Prostate gland (tissue), 2 donors: ENCODE data around the gene TEX35. TPM values are rescaled to one million over a fixed set of nuclear protein-coding genes. Genes with fewer than 3 reads are reported as not detected.

ENCODE experiments used
- DNase-seq: peaks from one replicate; pipeline ENCODE4 v3.0.0-alpha.2; 2019; ENCODE audit warnings: low spot score
- H3K27ac ChIP-seq, 2 donors: fragments of 200-600 bp; sonication (generic); 2 replicates each; pipeline ENCODE4 v1.5.1; 2017 to 2019
- H3K27me3 ChIP-seq: fragments of 200-600 bp; sonication (generic); replicated peaks from 2 replicates; pipeline ENCODE4 v1.5.1; 2019; ENCODE audit not compliant: insufficient read depth
- H3K36me3 ChIP-seq, 2 donors: fragments of 200-600 bp; sonication (generic); 1 replicate in 1 of 2; 2 replicates in 1 of 2; pipeline versions ENCODE4 v1.5.1 to v1.8.1; 2017 to 2019
- H3K4me1 ChIP-seq: fragments of 200-600 bp; sonication (generic); replicated peaks from 2 replicates; pipeline ENCODE4 v1.5.1; 2019
- H3K4me3 ChIP-seq, 2 donors: fragments of 200-600 bp; sonication (generic); 2 replicates each; pipeline ENCODE4 v1.5.1; 2017 to 2019
- H3K9me3 ChIP-seq: fragments of 200-600 bp; sonication (generic); 2 replicates; pipeline ENCODE4 v1.5.1; 2017
- CTCF ChIP-seq, 4 experiments: fragments of 200-600 bp in 2 of 4; fragments of 450-650 bp in 2 of 4; sonication (generic) in 2 of 4; IDR thresholded peaks; 1 replicate in 3 of 4; 2 replicates in 1 of 4; pipeline ENCODE4 v1.5.1; 2016 to 2019; ENCODE audit warnings: antibody characterized with exemption in 4 of 4, mild to moderate bottlenecking in 2 of 4, moderate library complexity in 2 of 4
- POLR2A ChIP-seq: fragments of 450-650 bp; IDR thresholded peaks from one replicate; pipeline ENCODE4 v1.6.1; 2016; ENCODE audit warnings: antibody characterized with exemption, mild to moderate bottlenecking
- POLR2AphosphoS5 ChIP-seq: sonication (generic); formaldehyde crosslinking; IDR thresholded peaks from one replicate; pipeline ENCODE4 v1.6.1; 2017; ENCODE audit warnings: antibody characterized with exemption
- WGBS: methylation state at CpG from one replicate; pipeline ENCODE4 v1.1.5; 2018; 5-methylcytosine and 5-hydroxymethylcytosine counted together
- intact Hi-C: fragments of 100-400 bp; cut with DNase I; formaldehyde crosslinking; loops from one replicate; pipeline ENCODE4 v1.14.2; 2022
- total RNA-seq, 2 donors: library from RNA; depleted of rRNA; stranded (reverse); fragments of >200 nt; gene quantifications; one replicate each; pipeline ENCODE4 v1.1.0, GENCODE V29; 2016

The TEX35 gene
- total RNA-seq, 2 donors from 2014 or later, result 3.0 TPM; not detected in 1

GRCh38 chr1:178470411-178470960, 42.4 kb upstream of the TEX35 start:
- DNase-seq, result no peak
- no peaks in the 10 kb centered on the region for H3K36me3 ChIP-seq
- H3K9me3 ChIP-seq, result no peaks in the 10 kb centered on the region
- H3K27me3 ChIP-seq, result no peaks in the 10 kb centered on the region
- H3K4me1 ChIP-seq, result no peaks in the 10 kb centered on the region
- no peak overlapping the region for H3K27ac ChIP-seq
- WGBS, result 46% methylated on average over 5 of the region's 5 CpGs
- TF ChIP-seq POLR2AphosphoS5 (no peak), POLR2A (no peak), CTCF (IDR thresholded peaks at IDR 0.05) (no peak)
- H3K4me3 ChIP-seq, result no peak overlapping the region
- intact Hi-C loops, result no loop called here

- H3K9me3 ChIP-seq, result no peaks in the 10 kb centered on the region
- H3K27ac ChIP-seq, result no peak overlapping the region
- H3K4me1 ChIP-seq, result no peaks in the 10 kb centered on the region
- no peak for DNase-seq
- intact Hi-C loops, result no loop called here
- H3K27me3 ChIP-seq, result no peaks in the 10 kb centered on the region
- no peak overlapping the region for H3K4me3 ChIP-seq
- TF ChIP-seq CTCF (IDR thresholded peaks at IDR 0.05), result no peak
- no peak for TF ChIP-seq POLR2AphosphoS5
- no peak for TF ChIP-seq POLR2A
- H3K36me3 ChIP-seq, result no peaks in the 10 kb centered on the region
Observed at GRCh38 chr1:178472531-178472930, 40.4 kb upstream of the TEX35 start.

- Histone ChIP-seq H3K27ac (no peak overlapping the region), H3K9me3 (no peaks in the 10 kb centered on the region), H3K4me3 (no peak overlapping the region), H3K27me3 (no peaks in the 10 kb centered on the region), H3K4me1 (no peaks in the 10 kb centered on the region), H3K36me3 (no peaks in the 10 kb centered on the region)
- intact Hi-C loops, result no loop called here
- DNase-seq, result no peak
- TF ChIP-seq POLR2A (no peak), CTCF (IDR thresholded peaks at IDR 0.05) (no peak), POLR2AphosphoS5 (no peak)
- WGBS, result 80% methylated on average over 4 of the region's 4 CpGs
Observed at GRCh38 chr1:178477373-178477772, 35.5 kb upstream of the TEX35 start.

- 71% methylated on average over 1 of the region's 1 CpG for WGBS
- H3K9me3 ChIP-seq, result no peaks in the 10 kb centered on the region
- no peak overlapping the region for H3K4me3 ChIP-seq
- TF ChIP-seq POLR2A (no peak), POLR2AphosphoS5 (no peak), CTCF (IDR thresholded peaks at IDR 0.05) (no peak)
- H3K4me1 ChIP-seq, result no peaks in the 10 kb centered on the region
- no peak overlapping the region for H3K27ac ChIP-seq
- no peaks in the 10 kb centered on the region for H3K36me3 ChIP-seq
- H3K27me3 ChIP-seq, result no peaks in the 10 kb centered on the region
- no peak for DNase-seq
- intact Hi-C loops, result no loop called here
Observed at GRCh38 chr1:178477841-178478240, 35.1 kb upstream of the TEX35 start.

- DNase-seq, result no peak
- Histone ChIP-seq H3K36me3 (no peaks in the 10 kb centered on the region), H3K27me3 (no peaks in the 10 kb centered on the region), H3K4me3 (no peak overlapping the region), H3K9me3 (no peaks in the 10 kb centered on the region), H3K4me1 (no peaks in the 10 kb centered on the region), H3K27ac (no peak overlapping the region)
- TF ChIP-seq CTCF (IDR thresholded peaks at IDR 0.05) (no peak), POLR2AphosphoS5 (no peak), POLR2A (no peak)
- intact Hi-C loops, result no loop called here
- 88% methylated on average over 5 of the region's 5 CpGs for WGBS
Observed at GRCh38 chr1:178483251-178483957, 29.5 kb upstream of the TEX35 start.
